Large intestine (tissue), 3 donors: ENCODE measurements around the gene SMYD5. TPM values are rescaled to one million over a fixed set of nuclear protein-coding genes. Genes with fewer than 3 reads are reported as not detected.

Experiments used
- DNase-seq, 2 donors: peaks; one replicate each; pipeline versions ENCODE4 v3.0.0 to v3.0.0-alpha.2; 2013
- H3K27ac ChIP-seq: one replicate; pipeline ENCODE4 v1.5.1; 2013; ENCODE audit warnings: low read length
- H3K27me3 ChIP-seq: 2 replicates; pipeline ENCODE4 v1.6.1; 2013; ENCODE audit warnings: low read length; ENCODE audit not compliant: control insufficient read depth, insufficient read depth
- H3K36me3 ChIP-seq: 2 replicates; pipeline ENCODE4 v1.6.1; 2013; ENCODE audit warnings: low read length; ENCODE audit not compliant: control insufficient read depth, insufficient read depth
- H3K4me1 ChIP-seq: one replicate; pipeline ENCODE4 v1.6.1; 2013; ENCODE audit warnings: low read length; ENCODE audit not compliant: control insufficient read depth, insufficient read depth
- H3K4me3 ChIP-seq: one replicate; pipeline ENCODE4 v1.5.1; 2013; ENCODE audit warnings: low read length
- H3K9me3 ChIP-seq: one replicate; pipeline ENCODE4 v1.6.1; 2013; ENCODE audit warnings: mild to moderate bottlenecking, low read depth, low read length, moderate library complexity; ENCODE audit not compliant: control insufficient read depth
- WGBS: methylation state at CpG from one replicate; pipeline ENCODE4 v1.1.5; 2013; ENCODE audit warnings: low lambda C conversion rate; ENCODE audit not compliant: insufficient coverage; 5-methylcytosine and 5-hydroxymethylcytosine counted together
- polyA plus RNA-seq: library from polyadenylated mRNA; unstranded; fragments of 120-200 nt; gene quantifications from one replicate; pipeline ENCODE4 v1.2.1, GENCODE V29; 2013

The SMYD5 gene
- polyA plus RNA-seq, 1 donor, result 24.5 TPM

- WGBS, result no CpG with 5 or more reads among the region's 3 CpGs
- Histone ChIP-seq H3K36me3 (peaks cover 22% of the 10 kb centered on the region), H3K4me3 (no peak overlapping the region), H3K27ac (no peak overlapping the region), H3K27me3 (no peaks in the 10 kb centered on the region), H3K4me1 (peaks cover 4% of the 10 kb centered on the region), H3K9me3 (no peaks in the 10 kb centered on the region)
- no peak for DNase-seq
These were observed 24.1 kb downstream of the SMYD5 start for GRCh38 chr2:73238149-73238548.

DNA sequence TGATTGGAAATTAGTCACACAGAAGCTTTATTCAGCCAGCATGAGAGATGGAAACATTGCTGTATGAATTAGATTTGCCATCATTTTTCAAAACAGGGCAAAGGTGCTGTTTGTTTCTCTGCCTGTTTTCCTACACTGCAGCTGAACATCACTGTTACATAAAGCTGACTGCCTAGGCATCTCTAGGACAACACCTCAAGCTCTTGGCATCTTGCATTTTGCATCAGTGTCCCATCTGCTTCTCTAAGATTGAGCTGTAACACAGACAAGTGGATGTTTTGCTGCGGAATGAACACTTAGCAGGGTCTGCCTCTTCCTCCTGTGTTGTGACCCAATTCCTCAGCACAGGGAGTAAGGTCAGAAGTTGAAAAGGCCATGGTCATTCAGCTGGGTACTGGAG is 24.9 kb downstream of the SMYD5 start:
- no peak overlapping the region for H3K4me3 ChIP-seq
- H3K27ac ChIP-seq, result no peak overlapping the region
- no peak for DNase-seq
- peaks cover 4% of the 10 kb centered on the region for H3K4me1 ChIP-seq
- no peaks in the 10 kb centered on the region for H3K27me3 ChIP-seq
- WGBS, result no CpG with 5 or more reads among the region's 1 CpG
- H3K36me3 ChIP-seq, result peaks cover 29% of the 10 kb centered on the region
- H3K9me3 ChIP-seq, result no peaks in the 10 kb centered on the region

- Histone ChIP-seq H3K36me3 (peaks cover 37% of the 10 kb centered on the region), H3K27me3 (no peaks in the 10 kb centered on the region), H3K4me1 (peaks cover 4% of the 10 kb centered on the region), H3K4me3 (no peak overlapping the region), H3K27ac (no peak overlapping the region), H3K9me3 (no peaks in the 10 kb centered on the region)
- WGBS, result 83% methylated on average over 1 of the region's 3 CpGs
- DNase-seq, result no peak
These were observed 25.7 kb downstream of the SMYD5 start for GRCh38 chr2:73239776-73240175.

GRCh38 chr2:73243884-73244570 is 30.0 kb downstream of the SMYD5 start:
- H3K27ac ChIP-seq, result no peak overlapping the region
- H3K4me3 ChIP-seq, result no peak overlapping the region
- no peaks in the 10 kb centered on the region for H3K4me1 ChIP-seq
- WGBS, result no CpG with 5 or more reads among the region's 5 CpGs
- no peaks in the 10 kb centered on the region for H3K9me3 ChIP-seq
- no peaks in the 10 kb centered on the region for H3K27me3 ChIP-seq
- peaks cover 79% of the 10 kb centered on the region for H3K36me3 ChIP-seq
- DNase-seq, result no peak

- Histone ChIP-seq H3K36me3 (peaks cover 81% of the 10 kb centered on the region), H3K4me1 (no peaks in the 10 kb centered on the region), H3K4me3 (no peak overlapping the region), H3K9me3 (no peaks in the 10 kb centered on the region), H3K27ac (no peak overlapping the region), H3K27me3 (no peaks in the 10 kb centered on the region)
- DNase-seq, result no peak
- no CpG with 5 or more reads among the region's 3 CpGs for WGBS
These were observed 30.5 kb downstream of the SMYD5 start for GRCh38 chr2:73244580-73244979.

- DNase-seq, result no peak
- Histone ChIP-seq H3K4me1 (no peaks in the 10 kb centered on the region), H3K27me3 (no peaks in the 10 kb centered on the region), H3K36me3 (peaks cover 88% of the 10 kb centered on the region), H3K27ac (no peak overlapping the region), H3K4me3 (no peak overlapping the region), H3K9me3 (no peaks in the 10 kb centered on the region)
- WGBS, result no CpG with 5 or more reads among the region's 3 CpGs
These were observed 32.8 kb downstream of the SMYD5 start for GRCh38 chr2:73246850-73247249.

DNA sequence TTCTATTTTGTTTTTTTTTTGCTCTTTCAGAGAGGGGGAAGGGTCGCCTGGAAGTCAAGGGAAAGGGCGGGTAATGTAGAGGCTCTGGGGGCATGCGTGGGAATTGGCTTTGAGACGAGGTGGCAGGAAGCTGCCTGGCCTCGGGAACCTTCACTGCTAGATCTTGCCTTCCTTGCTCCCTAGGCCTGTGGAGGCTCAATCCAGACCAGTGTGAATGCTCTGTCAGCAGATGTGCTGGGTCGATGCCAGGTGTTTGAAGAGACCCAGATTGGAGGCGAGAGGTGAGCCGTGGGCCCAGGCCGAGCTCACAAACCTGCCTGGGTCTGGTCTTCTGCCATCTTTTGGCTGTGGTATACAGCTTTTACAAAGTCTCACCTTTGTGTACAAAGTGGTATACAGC is 35.6 kb downstream of the SMYD5 start:
- no peak overlapping the region for H3K4me3 ChIP-seq
- DNase-seq, result no peak
- peaks cover 92% of the 10 kb centered on the region for H3K36me3 ChIP-seq
- H3K9me3 ChIP-seq, result no peaks in the 10 kb centered on the region
- no peak overlapping the region for H3K27ac ChIP-seq
- no CpG with 5 or more reads among the region's 9 CpGs for WGBS
- H3K27me3 ChIP-seq, result no peaks in the 10 kb centered on the region
- H3K4me1 ChIP-seq, result no peaks in the 10 kb centered on the region

DNA sequence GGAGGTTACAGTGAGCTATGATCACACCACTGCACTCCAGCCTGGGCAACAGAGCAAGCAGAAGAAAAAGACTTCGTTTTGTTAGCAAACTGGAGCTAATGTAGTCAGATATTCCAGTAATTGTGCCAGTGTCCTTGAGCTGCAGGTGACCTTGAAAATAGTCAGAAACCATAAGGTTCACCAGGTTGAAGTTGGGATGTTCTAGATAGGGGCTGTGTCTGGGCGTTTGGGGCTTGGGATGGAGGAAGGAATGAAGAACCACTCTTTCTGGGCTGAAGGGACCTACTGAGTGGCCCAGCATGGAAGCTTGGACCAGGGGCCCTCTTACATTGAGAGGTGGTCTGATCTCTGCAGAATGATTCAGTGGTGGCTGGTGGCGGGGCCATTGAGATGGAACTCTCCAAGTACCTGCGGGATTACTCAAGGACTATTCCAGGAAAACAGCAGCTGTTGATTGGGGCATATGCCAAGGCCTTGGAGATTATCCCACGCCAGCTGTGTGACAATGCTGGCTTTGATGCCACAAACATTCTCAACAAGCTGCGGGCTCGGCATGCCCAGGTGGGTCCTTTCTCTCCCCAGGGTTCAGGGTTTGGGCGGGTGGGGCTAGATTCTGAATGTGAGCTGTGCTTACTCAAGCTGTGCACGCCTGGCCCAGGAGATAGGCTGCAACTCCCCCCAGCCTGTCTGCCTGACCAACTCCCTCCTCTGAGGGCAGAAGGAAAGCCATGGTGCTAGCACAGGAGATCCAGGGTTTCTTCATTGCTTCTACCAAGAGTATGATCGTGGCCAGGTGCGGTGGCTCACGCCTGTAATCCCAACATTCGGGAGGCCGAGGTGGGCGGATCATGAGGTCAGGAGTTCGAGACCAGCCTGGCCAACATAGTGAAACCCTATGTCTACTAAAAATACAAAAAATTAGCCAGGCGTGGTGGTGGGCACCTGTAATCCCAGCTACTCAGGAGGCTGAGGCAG is 37.1 kb downstream of the SMYD5 start:
- no peaks in the 10 kb centered on the region for H3K27me3 ChIP-seq
- no peak for DNase-seq
- H3K9me3 ChIP-seq, result no peaks in the 10 kb centered on the region
- no peak overlapping the region for H3K27ac ChIP-seq
- H3K4me1 ChIP-seq, result no peaks in the 10 kb centered on the region
- no CpG with 5 or more reads among the region's 17 CpGs for WGBS
- H3K36me3 ChIP-seq, result peaks cover 81% of the 10 kb centered on the region
- no peak overlapping the region for H3K4me3 ChIP-seq

GRCh38 chr2:73252238-73253027 is 38.4 kb downstream of the SMYD5 start:
- Histone ChIP-seq H3K9me3 (no peaks in the 10 kb centered on the region), H3K4me3 (no peak overlapping the region), H3K27me3 (no peaks in the 10 kb centered on the region), H3K4me1 (no peaks in the 10 kb centered on the region), H3K36me3 (peaks cover 69% of the 10 kb centered on the region), H3K27ac (no peak overlapping the region)
- DNase-seq, result no peak
- WGBS, result no CpG with 5 or more reads among the region's 17 CpGs

- H3K27me3 ChIP-seq, result no peaks in the 10 kb centered on the region
- no peak overlapping the region for H3K27ac ChIP-seq
- no peaks in the 10 kb centered on the region for H3K9me3 ChIP-seq
- H3K36me3 ChIP-seq, result peaks cover 59% of the 10 kb centered on the region
- no CpG with 5 or more reads among the region's 2 CpGs for WGBS
- DNase-seq, result no peak
- no peak overlapping the region for H3K4me3 ChIP-seq
- no peaks in the 10 kb centered on the region for H3K4me1 ChIP-seq
These were observed 39.4 kb downstream of the SMYD5 start for GRCh38 chr2:73253400-73253799.
